OCI-LY3 (cell line): ENCODE results near the gene PAX2.

Experiments
- CTCF ChIP-seq: fragments of 200-600, 300-600 bp; sonication (generic); IDR thresholded peaks from 2 replicates; pipeline ENCODE4 v1.5.1; 2014; ENCODE audit warnings: antibody characterized with exemption, low read length, low read depth
- EZH2phosphoT487 ChIP-seq: fragments of 200-600 bp; shearing (Covaris generic); IDR thresholded peaks from 2 replicates; pipeline ENCODE4 v1.6.1; 2018; ENCODE audit warnings: antibody characterized with exemption, mixed run types, low read depth

- no peak for TF ChIP-seq CTCF
- TF ChIP-seq EZH2phosphoT487, result no peak
Measured at GRCh38 chr10:100696477-100696901, 48.9 kb upstream of the PAX2 start.
